Measurements from ENCODE around the gene SH3RF3.
"Not testable (repeated sequence)": the region's sequence is repeated elsewhere in the genome, so short reads cannot be mapped to it uniquely, and the experiment has no call there.

SH3RF3 gene

DNA sequence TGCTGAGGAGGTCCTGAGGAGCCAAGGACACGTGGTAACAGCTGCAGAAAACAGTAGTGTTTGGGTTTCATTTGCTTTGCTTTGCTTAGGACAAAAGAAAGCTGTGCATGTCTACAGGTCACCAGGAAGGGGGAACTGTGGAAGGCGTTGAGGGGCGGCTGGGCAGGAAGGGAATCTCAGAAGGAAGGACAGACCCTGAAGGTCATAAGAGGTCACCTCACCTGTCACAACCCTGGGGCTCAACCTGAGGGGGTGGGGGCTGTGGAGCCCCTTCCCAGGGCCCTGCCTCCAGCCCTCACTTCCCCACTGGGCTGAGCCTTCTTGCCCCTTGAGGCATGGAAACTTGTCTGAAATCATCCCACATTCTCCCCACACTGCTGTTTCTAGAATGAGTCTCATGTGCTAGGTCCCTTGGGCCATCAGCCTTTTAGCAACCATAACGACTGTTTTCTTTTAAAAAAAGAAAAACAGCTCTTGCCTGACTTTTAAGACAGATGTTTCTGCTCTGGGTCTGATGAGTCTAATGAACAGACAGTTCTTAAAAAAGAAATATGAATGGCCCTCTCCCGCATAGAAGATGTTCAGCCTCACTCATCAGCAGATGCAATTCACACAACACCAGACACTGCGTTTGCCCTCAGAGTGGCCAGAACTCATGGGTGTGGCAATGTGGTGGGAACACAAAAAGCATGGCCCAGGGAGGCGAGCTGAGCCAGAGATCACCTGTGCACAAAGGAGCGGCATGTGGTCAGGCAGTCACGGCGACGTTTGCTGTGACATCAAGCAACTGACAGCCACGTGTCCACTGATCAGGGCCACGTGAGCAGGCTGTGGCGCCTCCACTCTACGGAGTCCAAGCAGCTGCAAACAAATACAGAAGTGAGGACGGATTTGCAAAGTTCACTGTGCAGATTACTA, 400.8 kb downstream of the SH3RF3 start:
- H3K27me3 ChIP-seq (ENCODE audit: low read depth), result no peaks in the 10 kb centered on the region
- H3K4me1 ChIP-seq, result no peaks in the 10 kb centered on the region
- H3K4me3 ChIP-seq, result no peak overlapping the region
- H3K36me3 ChIP-seq (replicated peaks), result no peaks in the 10 kb centered on the region
- H3K9me3 ChIP-seq, result no peaks in the 10 kb centered on the region
- DNase-seq (ENCODE audit: low spot score in 2 of 2), result no peak
- in situ Hi-C loops (cut with MboI; ENCODE audit: low sequenced_read_pairs), result no loop called here

DNA sequence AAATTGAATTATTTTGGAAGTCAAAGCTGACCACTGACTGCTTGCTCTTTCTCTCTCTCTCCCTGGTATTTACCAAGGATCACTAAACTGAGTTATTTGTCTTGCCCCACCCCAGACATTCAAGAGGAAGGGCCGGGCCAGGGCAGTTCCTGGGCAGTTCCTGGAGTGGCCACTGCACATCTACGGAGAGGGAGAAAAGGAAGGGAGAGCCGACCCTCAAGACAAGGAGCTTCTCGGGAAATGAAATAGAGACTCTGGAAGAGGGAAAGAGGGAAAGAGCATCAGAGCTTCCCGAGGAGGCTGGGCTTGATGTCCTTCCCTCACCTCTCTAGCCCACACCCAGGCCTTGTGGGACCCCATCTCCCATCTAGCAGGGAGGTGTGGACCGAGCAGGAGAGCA, 401.7 kb downstream of the SH3RF3 start:
- Histone ChIP-seq H3K4me3 (no peak overlapping the region), H3K36me3 (replicated peaks) (no peaks in the 10 kb centered on the region), H3K9me3 (no peaks in the 10 kb centered on the region), H3K4me1 (no peaks in the 10 kb centered on the region), H3K27me3 (ENCODE audit: low read depth) (no peaks in the 10 kb centered on the region)
- in situ Hi-C loops (cut with MboI; ENCODE audit: low sequenced_read_pairs), result no loop called here
- no peak for DNase-seq (ENCODE audit: low spot score in 2 of 2)

- no peaks in the 10 kb centered on the region for H3K36me3 ChIP-seq (replicated peaks)
- in situ Hi-C loops (cut with MboI; ENCODE audit: low sequenced_read_pairs), result no loop called here
- no peak for DNase-seq (ENCODE audit: low spot score in 2 of 2)
- no peak overlapping the region for H3K4me3 ChIP-seq
- no peaks in the 10 kb centered on the region for H3K9me3 ChIP-seq
- H3K4me1 ChIP-seq, result no peaks in the 10 kb centered on the region
- no peaks in the 10 kb centered on the region for H3K27me3 ChIP-seq (ENCODE audit: low read depth)
These were observed 402.2 kb downstream of the SH3RF3 start for GRCh38 chr2:109531221-109531620.

DNA sequence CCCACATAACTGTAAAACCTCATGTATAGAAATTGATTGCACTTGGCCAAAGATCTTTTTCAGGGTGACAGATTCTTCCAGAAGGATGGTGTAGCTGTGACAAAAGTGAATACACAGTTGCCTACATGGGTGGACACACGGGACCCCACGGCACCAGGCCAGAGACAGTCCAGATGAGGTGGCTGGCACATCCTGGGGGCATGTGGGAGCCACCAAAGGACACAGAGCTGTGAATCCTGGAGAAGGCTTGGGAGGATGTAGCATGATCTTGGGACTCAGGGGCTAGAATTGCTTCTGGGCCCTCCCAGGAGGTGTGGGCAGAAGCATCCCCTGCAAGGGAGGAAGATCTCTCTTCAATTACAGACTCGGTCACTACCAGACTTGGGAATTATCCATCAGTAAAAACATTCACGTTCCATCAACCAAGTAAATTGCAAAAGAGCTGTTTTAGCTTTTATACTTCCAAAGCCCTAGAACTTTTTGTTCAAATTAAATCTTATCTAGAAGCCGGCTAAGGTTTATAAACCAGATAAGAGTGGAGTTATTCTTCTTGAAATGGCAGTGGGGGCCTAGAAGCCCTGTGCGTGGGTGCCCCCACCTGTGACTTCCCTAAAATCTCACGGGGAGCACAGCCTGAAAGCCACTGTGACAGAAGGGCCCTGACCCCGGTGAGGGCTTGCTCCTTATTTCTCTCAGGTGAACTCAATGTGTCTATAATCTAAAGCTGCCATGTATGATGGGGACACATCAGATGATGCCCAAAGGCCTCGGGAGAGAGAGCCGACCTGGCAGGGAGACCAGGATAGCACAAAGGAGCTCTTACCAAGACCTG, 403.1 kb downstream of the SH3RF3 start:
- in situ Hi-C loops (cut with MboI; ENCODE audit: low sequenced_read_pairs), result no loop called here
- DNase-seq (ENCODE audit: low spot score in 2 of 2), result no peak
- H3K27me3 ChIP-seq (ENCODE audit: low read depth), result no peaks in the 10 kb centered on the region
- no peaks in the 10 kb centered on the region for H3K9me3 ChIP-seq
- no peaks in the 10 kb centered on the region for H3K36me3 ChIP-seq (replicated peaks)
- no peak overlapping the region for H3K4me3 ChIP-seq
- H3K4me1 ChIP-seq, result no peaks in the 10 kb centered on the region

DNA sequence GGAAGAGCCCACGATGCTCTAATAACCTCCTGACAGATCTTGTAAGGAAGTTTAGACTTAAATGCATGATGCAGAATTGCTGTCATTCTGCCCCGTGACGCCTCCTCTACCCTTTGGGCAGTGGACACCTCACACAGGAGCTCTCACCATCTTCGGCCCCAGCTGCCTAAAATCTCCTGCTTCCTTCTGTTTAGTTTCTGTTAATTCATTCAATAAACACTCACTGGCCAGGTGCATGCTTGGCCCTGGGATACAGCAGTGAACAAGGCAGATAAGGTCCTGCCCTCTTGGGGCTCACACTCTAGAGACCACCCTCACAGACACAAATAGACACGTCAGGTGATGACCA, 403.7 kb downstream of the SH3RF3 start:
- H3K27me3 ChIP-seq (ENCODE audit: low read depth), result no peaks in the 10 kb centered on the region
- H3K4me1 ChIP-seq, result no peaks in the 10 kb centered on the region
- H3K4me3 ChIP-seq, result no peak overlapping the region

GRCh38 chr2:109533823-109534222, 404.8 kb downstream of the SH3RF3 start:
- Histone ChIP-seq H3K4me3 (no peak overlapping the region), H3K9me3 (no peaks in the 10 kb centered on the region), H3K4me1 (no peaks in the 10 kb centered on the region), H3K36me3 (replicated peaks) (no peaks in the 10 kb centered on the region), H3K27me3 (ENCODE audit: low read depth) (0 out of 2 replicates have a peak, but pooled peaks cover 2% of the 10 kb centered on the region)
- in situ Hi-C loops (cut with MboI; ENCODE audit: low sequenced_read_pairs), result no loop called here
- no peak for DNase-seq (ENCODE audit: low spot score in 2 of 2)

More for the DNA sequence above, 403.7 kb downstream of the SH3RF3 start:
- in situ Hi-C loops (cut with MboI; ENCODE audit: low sequenced_read_pairs), result no loop called here
- H3K36me3 ChIP-seq (replicated peaks), result no peaks in the 10 kb centered on the region
- H3K9me3 ChIP-seq, result no peaks in the 10 kb centered on the region
- DNase-seq (ENCODE audit: low spot score in 2 of 2), result no peak

GRCh38 chr2:109535217-109535946, 406.4 kb downstream of the SH3RF3 start:
- in situ Hi-C loops (cut with MboI; ENCODE audit: low sequenced_read_pairs), result no loop called here
- no peaks in the 10 kb centered on the region for H3K36me3 ChIP-seq (replicated peaks)
- no peak overlapping the region for H3K4me3 ChIP-seq
- no peak for DNase-seq (ENCODE audit: low spot score in 2 of 2)
- H3K4me1 ChIP-seq, result no peaks in the 10 kb centered on the region
- no peaks in the 10 kb centered on the region for H3K9me3 ChIP-seq
- 0 out of 2 replicates have a peak, but pooled peaks cover 2% of the 10 kb centered on the region for H3K27me3 ChIP-seq (ENCODE audit: low read depth)

GRCh38 chr2:109536556-109536955, 407.6 kb downstream of the SH3RF3 start:
- H3K36me3 ChIP-seq (replicated peaks); in situ Hi-C loops (cut with MboI; ENCODE audit: low sequenced_read_pairs); H3K4me1 ChIP-seq; H3K9me3 ChIP-seq; DNase-seq (ENCODE audit: low spot score in 2 of 2); H3K27me3 ChIP-seq (ENCODE audit: low read depth); H3K4me3 ChIP-seq: not testable (repeated sequence)

DNA sequence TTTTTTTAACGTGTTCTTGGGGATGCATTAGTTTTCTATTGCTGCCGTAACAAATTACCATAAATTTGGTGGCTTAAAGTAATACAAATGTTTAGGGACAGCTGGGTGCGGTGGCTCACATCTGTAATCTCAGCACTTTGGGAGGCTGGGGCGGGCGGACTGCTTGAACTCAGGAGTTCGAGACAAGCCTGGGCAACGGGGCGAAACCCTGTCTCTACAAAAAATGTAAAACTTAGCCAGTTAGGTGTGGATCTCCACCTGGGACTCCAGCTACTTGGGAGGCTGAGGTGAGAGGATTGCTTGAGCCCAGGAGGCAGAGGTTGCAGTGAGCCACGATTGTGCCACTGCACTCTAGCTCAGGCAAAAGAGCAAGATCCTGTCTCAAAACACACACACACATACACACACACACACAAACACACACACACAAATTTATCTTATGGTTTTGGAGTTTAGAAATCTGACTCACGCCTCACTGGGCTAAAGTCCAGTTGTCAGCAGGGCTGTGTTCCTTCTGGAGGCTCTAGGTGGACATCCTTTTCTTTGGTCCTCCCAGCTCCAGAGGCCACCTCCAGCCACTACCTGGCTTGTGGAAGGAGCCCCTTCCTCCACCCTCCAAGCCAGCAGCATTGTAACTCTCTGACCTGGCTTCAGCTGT, 408.7 kb downstream of the SH3RF3 start:
- Histone ChIP-seq H3K4me3 (no peak overlapping the region), H3K36me3 (replicated peaks) (no peaks in the 10 kb centered on the region), H3K9me3 (no peaks in the 10 kb centered on the region), H3K4me1 (no peaks in the 10 kb centered on the region), H3K27me3 (ENCODE audit: low read depth) (0 out of 2 replicates have a peak, but pooled peaks cover 2% of the 10 kb centered on the region)
- no peak for DNase-seq (ENCODE audit: low spot score in 2 of 2)
- in situ Hi-C loops (cut with MboI; ENCODE audit: low sequenced_read_pairs), result no loop called here

GRCh38 chr2:109538546-109538945, 409.5 kb downstream of the SH3RF3 start:
- H3K9me3 ChIP-seq, result no peaks in the 10 kb centered on the region
- no peaks in the 10 kb centered on the region for H3K36me3 ChIP-seq (replicated peaks)
- in situ Hi-C loops (cut with MboI; ENCODE audit: low sequenced_read_pairs), result no loop called here
- no peaks in the 10 kb centered on the region for H3K4me1 ChIP-seq
- 0 out of 2 replicates have a peak, but pooled peaks cover 2% of the 10 kb centered on the region for H3K27me3 ChIP-seq (ENCODE audit: low read depth)
- H3K4me3 ChIP-seq, result no peak overlapping the region
- no peak for DNase-seq (ENCODE audit: low spot score in 2 of 2)

GRCh38 chr2:109542384-109542783, 413.4 kb downstream of the SH3RF3 start:
- H3K27me3 ChIP-seq (ENCODE audit: low read depth), result 0 out of 2 replicates have a peak, but pooled peaks cover 2% of the 10 kb centered on the region
- H3K4me3 ChIP-seq, result no peak overlapping the region
- H3K9me3 ChIP-seq, result no peaks in the 10 kb centered on the region
- H3K36me3 ChIP-seq (replicated peaks), result peaks cover 7% of the 10 kb centered on the region
- in situ Hi-C loops (cut with MboI; ENCODE audit: low sequenced_read_pairs), result no loop called here
- no peak for DNase-seq (ENCODE audit: low spot score in 2 of 2)
- H3K4me1 ChIP-seq, result no peaks in the 10 kb centered on the region

DNA sequence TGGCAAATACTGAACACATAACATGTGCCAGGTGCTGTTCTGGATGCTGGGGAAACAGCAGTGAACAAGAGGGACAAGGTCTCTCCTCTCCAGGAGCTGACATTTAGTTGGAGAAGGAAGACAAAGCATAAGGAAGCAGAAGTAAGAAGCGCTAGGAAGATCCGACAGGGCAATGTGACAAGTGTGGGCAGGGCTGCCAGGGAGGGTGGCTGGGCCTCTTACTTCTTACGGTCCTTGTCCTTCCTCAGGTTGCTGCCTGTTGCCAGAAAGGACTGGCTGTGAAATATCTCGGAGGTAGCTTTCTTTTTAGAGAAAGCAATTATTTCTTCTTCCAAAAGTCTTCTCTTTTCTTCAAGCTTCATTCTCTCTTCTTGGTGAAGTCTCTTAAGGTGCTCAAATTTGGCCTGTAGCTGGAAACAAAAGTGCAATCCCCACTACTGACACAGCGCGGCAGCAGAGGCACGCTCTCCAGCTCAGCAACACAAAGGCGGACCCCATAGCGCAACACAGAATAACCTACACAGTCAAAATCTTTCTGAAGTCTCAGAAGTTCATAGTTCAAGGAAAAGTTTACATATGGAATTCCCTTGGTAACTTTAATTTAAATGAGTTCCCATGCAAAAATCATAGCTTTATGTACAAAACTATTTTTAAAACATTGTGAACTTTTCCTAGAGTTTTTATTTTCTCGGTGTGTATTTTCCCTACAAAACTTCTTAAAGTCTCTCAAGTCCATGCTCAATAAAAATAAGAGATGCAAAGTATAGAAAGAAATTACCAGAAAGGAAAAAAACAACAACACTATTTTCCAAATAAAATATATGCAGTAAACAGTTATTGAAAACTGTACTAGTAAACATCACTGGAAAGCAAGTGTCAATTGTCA, 417.1 kb downstream of the SH3RF3 start:
- in situ Hi-C loops (cut with MboI; ENCODE audit: low sequenced_read_pairs), result no loop called here
- peak; percentile 45 to 80 for DNase-seq (ENCODE audit: low spot score in 2 of 2)
- Histone ChIP-seq H3K27me3 (ENCODE audit: low read depth) (no peaks in the 10 kb centered on the region), H3K9me3 (no peaks in the 10 kb centered on the region), H3K4me3 (no peak overlapping the region), H3K36me3 (replicated peaks) (peaks cover 7% of the 10 kb centered on the region), H3K4me1 (no peaks in the 10 kb centered on the region)

Data from HAP-1 (cell line).